OCI-LY7 (cell line): ENCODE measurements around the gene ZBTB47. TPM values are rescaled to one million over a fixed set of nuclear protein-coding genes. Genes with fewer than 3 reads are reported as not detected.

Source experiments
- BruUV-seq: library from RNA; stranded (reverse); fragments of 400-500 nt; replicated peaks from 2 replicates; lab custom pipeline; 2021; lab: Mats Ljungman, UMichigan
- CTCF ChIA-PET: fragments of 300-600 bp; sonication (Branson Sonifier 250); formaldehyde crosslinking; loops from one replicate; lab custom pipeline; 2022; ENCODE audit warnings: antibody characterized with exemption; ENCODE audit not compliant: unreplicated experiment; lab: Charles Lee
- POLR2A ChIA-PET: fragments of 300-600 bp; sonication (Branson Sonifier 250); formaldehyde crosslinking; loops from one replicate; lab custom pipeline; 2022; ENCODE audit warnings: antibody characterized with exemption; lab: Charles Lee
- DNase-seq: peaks from one replicate; pipeline ENCODE4 v3.0.0-alpha.2; 2015; ENCODE audit warnings: low spot score
- H2AFZ ChIP-seq: fragments of 200-600 bp; sonication (generic), shearing (Covaris generic); 2 replicates; pipeline ENCODE4 v1.6.1; 2014; ENCODE audit warnings: mild to moderate bottlenecking, antibody characterized with exemption, low read length, moderate library complexity
- H3K27ac ChIP-seq: fragments of 200-600 bp; sonication (generic); 2 replicates; pipeline ENCODE4 v1.5.1; 2014; ENCODE audit warnings: mixed run types, low read depth, mild to moderate bottlenecking, moderate library complexity, low read length, inconsistent platforms; ENCODE audit not compliant: poor library complexity, severe bottlenecking
- H3K36me3 ChIP-seq: fragments of 200-600 bp; sonication (generic); 2 replicates; pipeline ENCODE4 v1.6.1; 2014; ENCODE audit warnings: mild to moderate bottlenecking, antibody characterized with exemption, low read length, moderate library complexity, mixed read lengths; ENCODE audit not compliant: insufficient read depth
- H3K4me1 ChIP-seq: fragments of 200-600 bp; sonication (generic); 2 replicates; pipeline ENCODE4 v1.5.1; 2014; ENCODE audit warnings: mild to moderate bottlenecking, low read length; ENCODE audit not compliant: insufficient read depth, poor library complexity, severe bottlenecking
- H3K4me2 ChIP-seq: fragments of 200-600 bp; sonication (generic); 2 replicates; pipeline ENCODE4 v1.6.1; 2014; ENCODE audit warnings: mild to moderate bottlenecking, low read length
- H3K4me3 ChIP-seq: fragments of 200-600 bp; sonication (generic); 2 replicates; pipeline ENCODE4 v1.5.1; 2014; ENCODE audit warnings: mild to moderate bottlenecking, low read depth, low read length; ENCODE audit not compliant: poor library complexity, severe bottlenecking
- H3K79me2 ChIP-seq: fragments of 200-600 bp; sonication (generic); 2 replicates; pipeline ENCODE4 v1.6.1; 2016; ENCODE audit warnings: low read depth, mild to moderate bottlenecking, low read length, moderate library complexity, mixed read lengths; ENCODE audit not compliant: insufficient read depth
- H3K9me2 ChIP-seq: fragments of 200-600 bp; sonication (generic); 2 replicates; pipeline ENCODE4 v1.6.1; 2016; ENCODE audit warnings: mild to moderate bottlenecking, low read length, mixed read lengths; ENCODE audit not compliant: insufficient read depth
- H3K9me3 ChIP-seq: fragments of 200-600 bp; sonication (generic); 2 replicates; pipeline ENCODE4 v1.6.1; 2014; ENCODE audit warnings: mild to moderate bottlenecking, mixed run types, low read length, mixed read lengths
- H4K20me1 ChIP-seq: fragments of 200-600 bp; sonication (generic); 2 replicates; pipeline ENCODE4 v1.6.1; 2014; ENCODE audit warnings: mild to moderate bottlenecking, antibody characterized with exemption, low read length, moderate library complexity, mixed read lengths; ENCODE audit not compliant: insufficient read depth
- EZH2phosphoT487 ChIP-seq: fragments of 200-600 bp; sonication (generic); IDR thresholded peaks from 2 replicates; pipeline ENCODE4 v1.6.1; 2018; ENCODE audit warnings: low read depth, borderline replicate concordance, mild to moderate bottlenecking, mixed run types, antibody characterized with exemption, low read length, moderate library complexity, mixed read lengths
- intact Hi-C: fragments of 100-400 bp; cut with micrococcal nuclease; formaldehyde crosslinking; loops from one replicate; pipeline ENCODE4 v1.10.0; 2022; ENCODE audit not compliant: unreplicated experiment
- total RNA-seq, 2 experiments: library from RNA; depleted of rRNA in 1 of 2; stranded (reverse); fragments of >200 nt in 1 of 2; shearing (Covaris generic) in 1 of 2; gene quantifications; 2 replicates each; pipeline ENCODE4 v1.2.3, GENCODE V29; 2014 to 2022
- TF ChIP-seq, protein P1 (sequence below): fragments of 200-600 bp; sonication (generic); conservative IDR thresholded peaks from 2 replicates; pipeline ENCODE4 v1.5.1; 2014; ENCODE audit warnings: mild to moderate bottlenecking, antibody characterized with exemption, low read length, moderate library complexity, mixed read lengths

The ZBTB47 gene
- total RNA-seq, 2 experiments from 2014 or later = 0.09 TPM; not detected in 1

DNA sequence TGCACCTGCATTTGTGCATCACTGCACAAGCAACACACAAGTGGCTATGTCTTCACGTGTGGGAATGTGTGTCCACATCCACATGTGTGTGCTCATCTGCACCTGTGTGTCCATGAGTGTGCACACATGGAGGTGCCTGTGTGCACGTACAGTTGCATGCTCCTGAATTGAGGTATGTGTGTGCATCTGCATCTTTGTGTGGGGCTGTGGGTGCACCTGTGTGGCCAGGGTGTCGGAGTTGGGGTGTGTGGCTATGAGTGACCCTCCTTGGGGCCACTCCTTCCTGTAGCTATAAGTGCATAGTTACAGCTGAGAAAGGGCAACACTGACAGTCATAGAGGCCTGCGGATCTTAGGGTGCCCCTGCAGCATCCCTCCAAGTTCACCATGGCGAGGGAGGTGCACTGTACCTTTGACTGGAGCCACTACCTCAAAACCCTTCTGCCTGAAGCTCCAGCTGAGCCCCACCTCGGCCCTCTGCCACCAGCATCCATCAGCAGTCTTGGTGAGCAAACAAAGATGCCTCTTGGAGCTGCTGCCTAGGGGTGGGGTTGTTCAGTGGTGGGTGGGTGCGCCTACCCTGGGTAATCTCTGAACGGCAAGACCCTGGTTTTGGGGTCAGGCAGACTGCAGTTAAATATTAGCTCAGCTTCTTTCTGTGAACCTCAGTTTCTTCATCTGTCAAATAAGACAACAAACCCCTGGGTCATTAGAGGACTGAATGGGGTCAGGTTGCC lies 54.3 kb downstream of the ZBTB47 start:
- Histone ChIP-seq H3K36me3 (no peaks in the 10 kb centered on the region), H3K4me3 (no peak overlapping the region), H3K27ac (no peak overlapping the region), H3K4me1 (peaks cover under 1% of the 10 kb centered on the region), H2AFZ (no peak overlapping the region), H3K4me2 (no peak overlapping the region), H3K9me3 (no peaks in the 10 kb centered on the region), H3K79me2 (no peaks in the 10 kb centered on the region), H3K9me2 (no peaks in the 10 kb centered on the region), H4K20me1 (no peaks in the 10 kb centered on the region)
- POLR2A ChIA-PET = interaction anchor here (1.0 kb wide), 1 partner anchor 10 kb away, joined by 3 read pairs; no protein-coding TSS in a partner anchor
- no TSS peak for BruUV-seq
- intact Hi-C loops = no loop called here
- no peak for TF ChIP-seq EZH2phosphoT487
- DNase-seq = no peak
- CTCF ChIA-PET = interaction anchor here (0.6 kb wide), 1 partner anchor 127 kb away, joined by 3 read pairs; no protein-coding TSS in a partner anchor

DNA sequence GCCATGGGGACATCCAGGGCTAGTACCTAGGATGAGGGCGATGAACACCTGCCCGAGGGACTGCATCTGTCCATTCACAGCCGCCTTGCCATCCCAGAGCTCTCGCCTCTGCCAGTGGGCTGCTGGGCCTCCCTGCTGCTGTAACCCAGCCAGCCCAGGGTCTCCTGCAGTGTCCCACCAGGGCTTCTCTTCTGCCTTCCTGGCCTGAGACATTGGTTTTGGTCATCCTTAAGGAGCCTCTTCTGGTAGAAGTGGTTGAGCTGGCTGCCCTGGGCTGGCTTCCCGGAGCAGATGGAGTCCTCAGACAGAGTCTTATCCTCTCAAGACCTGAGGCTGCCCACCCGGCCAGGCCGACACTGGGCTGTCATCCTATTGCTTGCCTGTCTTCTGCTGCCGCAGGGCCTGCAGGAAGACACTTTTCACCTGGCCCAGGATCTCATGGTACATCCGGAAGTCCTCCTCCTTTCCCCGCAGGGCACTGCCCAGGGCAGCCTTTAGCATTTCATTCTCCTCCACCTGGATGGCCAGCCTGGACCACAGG lies 55.2 kb downstream of the ZBTB47 start:
- Histone ChIP-seq H3K4me2 (no peak overlapping the region), H3K9me3 (no peaks in the 10 kb centered on the region), H3K27ac (no peak overlapping the region), H4K20me1 (no peaks in the 10 kb centered on the region), H3K4me1 (peaks cover 9% of the 10 kb centered on the region), H3K36me3 (no peaks in the 10 kb centered on the region), H3K4me3 (no peak overlapping the region), H2AFZ (no peak overlapping the region), H3K79me2 (no peaks in the 10 kb centered on the region), H3K9me2 (no peaks in the 10 kb centered on the region)
- no peak for DNase-seq
- BruUV-seq = no TSS peak
- ChIA-PET POLR2A (no interaction called here), CTCF (no interaction called here)
- TF ChIP-seq, protein P1, sequence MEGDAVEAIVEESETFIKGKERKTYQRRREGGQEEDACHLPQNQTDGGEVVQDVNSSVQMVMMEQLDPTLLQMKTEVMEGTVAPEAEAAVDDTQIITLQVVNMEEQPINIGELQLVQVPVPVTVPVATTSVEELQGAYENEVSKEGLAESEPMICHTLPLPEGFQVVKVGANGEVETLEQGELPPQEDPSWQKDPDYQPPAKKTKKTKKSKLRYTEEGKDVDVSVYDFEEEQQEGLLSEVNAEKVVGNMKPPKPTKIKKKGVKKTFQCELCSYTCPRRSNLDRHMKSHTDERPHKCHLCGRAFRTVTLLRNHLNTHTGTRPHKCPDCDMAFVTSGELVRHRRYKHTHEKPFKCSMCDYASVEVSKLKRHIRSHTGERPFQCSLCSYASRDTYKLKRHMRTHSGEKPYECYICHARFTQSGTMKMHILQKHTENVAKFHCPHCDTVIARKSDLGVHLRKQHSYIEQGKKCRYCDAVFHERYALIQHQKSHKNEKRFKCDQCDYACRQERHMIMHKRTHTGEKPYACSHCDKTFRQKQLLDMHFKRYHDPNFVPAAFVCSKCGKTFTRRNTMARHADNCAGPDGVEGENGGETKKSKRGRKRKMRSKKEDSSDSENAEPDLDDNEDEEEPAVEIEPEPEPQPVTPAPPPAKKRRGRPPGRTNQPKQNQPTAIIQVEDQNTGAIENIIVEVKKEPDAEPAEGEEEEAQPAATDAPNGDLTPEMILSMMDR = no peak
- no peak for TF ChIP-seq EZH2phosphoT487
- intact Hi-C loops = no loop called here

DNA sequence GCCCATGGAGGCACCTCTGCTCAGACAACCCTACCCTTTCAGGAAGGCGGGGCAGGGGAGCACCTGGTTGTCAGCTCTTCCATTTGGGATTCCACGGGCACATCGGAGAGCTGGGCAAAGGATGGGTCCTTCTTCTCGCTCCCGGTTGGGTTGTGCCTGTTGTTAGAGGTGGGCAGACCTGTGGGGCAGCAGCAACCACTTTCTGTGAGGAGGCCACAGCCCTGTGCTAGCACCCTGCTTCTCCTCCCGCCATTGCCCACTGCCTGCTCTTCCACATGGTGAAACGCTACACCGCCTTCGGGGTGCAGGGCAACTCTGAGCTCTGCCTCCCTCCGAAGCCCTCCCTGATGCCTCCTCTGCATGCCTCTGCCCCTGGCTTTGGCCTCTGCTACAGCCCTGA lies 56.1 kb downstream of the ZBTB47 start:
- intact Hi-C loops = no loop called here
- no peak overlapping the region for H2AFZ ChIP-seq
- DNase-seq = no peak
- no peaks in the 10 kb centered on the region for H3K36me3 ChIP-seq
- no peak overlapping the region for H3K27ac ChIP-seq
- no peak overlapping the region for H3K4me3 ChIP-seq
- CTCF ChIA-PET = no interaction called here
- BruUV-seq = no TSS peak
- no peaks in the 10 kb centered on the region for H3K9me2 ChIP-seq
- peaks cover 12% of the 10 kb centered on the region for H3K4me1 ChIP-seq
- no peaks in the 10 kb centered on the region for H3K79me2 ChIP-seq
- no peaks in the 10 kb centered on the region for H3K9me3 ChIP-seq
- POLR2A ChIA-PET = no interaction called here
- H4K20me1 ChIP-seq = no peaks in the 10 kb centered on the region
- TF ChIP-seq, protein P1 = no peak
- no peak for TF ChIP-seq EZH2phosphoT487
- no peak overlapping the region for H3K4me2 ChIP-seq
